Measurements from ENCODE around the gene BCL2.

DNA sequence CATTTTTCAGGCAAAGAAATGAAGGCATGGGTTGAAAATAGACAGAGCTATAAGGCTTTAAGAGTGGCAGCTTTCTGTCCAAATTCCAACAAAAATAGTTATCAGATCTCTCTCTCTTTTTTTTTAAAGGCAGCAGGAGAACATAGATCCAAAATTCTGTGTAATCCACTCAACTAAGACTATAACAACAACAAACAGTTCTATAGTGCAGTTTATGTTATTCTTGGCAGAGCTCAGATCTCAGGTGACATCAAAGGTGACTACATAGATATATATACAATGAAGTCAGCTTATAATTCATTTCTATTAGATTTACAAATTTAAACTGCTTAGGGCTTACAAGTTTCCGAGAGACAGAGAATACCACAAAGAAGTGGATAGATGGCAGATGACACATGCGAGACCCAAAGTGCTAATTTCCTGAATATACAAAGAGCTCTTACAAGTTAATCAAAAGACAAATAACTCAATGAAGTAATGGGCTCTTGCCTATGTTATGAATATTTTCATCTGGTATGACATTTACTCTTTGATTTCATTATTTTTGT lies 223.2 kb downstream of the BCL2 start:
- TF ChIP-seq, protein P1, sequence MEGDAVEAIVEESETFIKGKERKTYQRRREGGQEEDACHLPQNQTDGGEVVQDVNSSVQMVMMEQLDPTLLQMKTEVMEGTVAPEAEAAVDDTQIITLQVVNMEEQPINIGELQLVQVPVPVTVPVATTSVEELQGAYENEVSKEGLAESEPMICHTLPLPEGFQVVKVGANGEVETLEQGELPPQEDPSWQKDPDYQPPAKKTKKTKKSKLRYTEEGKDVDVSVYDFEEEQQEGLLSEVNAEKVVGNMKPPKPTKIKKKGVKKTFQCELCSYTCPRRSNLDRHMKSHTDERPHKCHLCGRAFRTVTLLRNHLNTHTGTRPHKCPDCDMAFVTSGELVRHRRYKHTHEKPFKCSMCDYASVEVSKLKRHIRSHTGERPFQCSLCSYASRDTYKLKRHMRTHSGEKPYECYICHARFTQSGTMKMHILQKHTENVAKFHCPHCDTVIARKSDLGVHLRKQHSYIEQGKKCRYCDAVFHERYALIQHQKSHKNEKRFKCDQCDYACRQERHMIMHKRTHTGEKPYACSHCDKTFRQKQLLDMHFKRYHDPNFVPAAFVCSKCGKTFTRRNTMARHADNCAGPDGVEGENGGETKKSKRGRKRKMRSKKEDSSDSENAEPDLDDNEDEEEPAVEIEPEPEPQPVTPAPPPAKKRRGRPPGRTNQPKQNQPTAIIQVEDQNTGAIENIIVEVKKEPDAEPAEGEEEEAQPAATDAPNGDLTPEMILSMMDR (IDR thresholded peaks at IDR 0.05): no peak
- no peak for TF ChIP-seq ZFX (IDR thresholded peaks at IDR 0.05; ENCODE audit: borderline replicate concordance)
